SK-N-SH (cell line): ENCODE data around the gene SOCS3. TPM values are rescaled to one million over a fixed set of nuclear protein-coding genes. Genes with fewer than 3 reads are reported as not detected.

Source experiments
- CTCF ChIA-PET: fragments of 300-600, 350-600 bp; formaldehyde crosslinking; extraction: SDS; loops from one replicate; lab custom pipeline; 2021; lab: Yijun Ruan, JAX
- POLR2A ChIA-PET: fragments of 350-600 bp; sonication (Branson Sonifier 250); formaldehyde crosslinking; extraction: SDS; loops from one replicate; lab custom pipeline; 2020; ENCODE audit warnings: antibody characterized with exemption, inconsistent platforms; lab: Yijun Ruan, JAX
- DNase-seq: peaks from one replicate; pipeline ENCODE4 v3.0.0; 2012
- H2AFZ ChIP-seq: fragments of 200-600 bp; sonication (generic); 2 replicates; pipeline ENCODE4 v1.8.1; 2016; ENCODE audit warnings: antibody characterized with exemption, mild to moderate bottlenecking, low read depth
- H3F3A ChIP-seq: fragments of 200-600 bp; sonication (generic); replicated peaks from 2 replicates; pipeline ENCODE3; 2016; ENCODE audit warnings: antibody characterized with exemption, mild to moderate bottlenecking; ENCODE audit not compliant: insufficient read depth
- H3K27ac ChIP-seq, 2 experiments: fragments of 200-500 bp in 1 of 2; fragments of 200-600 bp in 1 of 2; sonication (Bioruptor generic) in 1 of 2; sonication (generic), shearing (Covaris generic) in 1 of 2; 2 replicates each; pipeline versions ENCODE4 v1.5.1 to v1.6.1; 2014 to 2016; ENCODE audit warnings: low read depth in 2 of 2, inconsistent platforms in 1 of 2, low read length in 1 of 2, mild to moderate bottlenecking in 1 of 2, mixed read lengths in 1 of 2
- H3K27me3 ChIP-seq: fragments of 200-600 bp; sonication (generic), shearing (Covaris generic); 2 replicates; pipeline ENCODE4 v1.6.1; 2016; ENCODE audit warnings: mixed run types; ENCODE audit not compliant: insufficient read depth
- H3K36me3 ChIP-seq, 2 experiments: fragments of 200-500 bp in 1 of 2; fragments of 200-600 bp in 1 of 2; sonication (Bioruptor generic) in 1 of 2; sonication (generic) in 1 of 2; replicated peaks in 1 of 2; 2 replicates each; pipeline versions ENCODE3 to v1.5.1; 2014 to 2016; ENCODE audit warnings: low read length in 1 of 2, mild to moderate bottlenecking in 1 of 2; ENCODE audit not compliant: insufficient read depth in 2 of 2, control insufficient read depth in 1 of 2
- H3K4me1 ChIP-seq, 2 experiments: fragments of 200-500 bp in 1 of 2; fragments of 200-600 bp in 1 of 2; sonication (Bioruptor generic) in 1 of 2; sonication (generic), shearing (Covaris generic) in 1 of 2; 2 replicates each; pipeline versions ENCODE4 v1.5.1 to v1.6.1; 2014 to 2016; ENCODE audit warnings: low read depth in 1 of 2, low read length in 1 of 2, mixed run types in 1 of 2; ENCODE audit not compliant: insufficient read depth in 2 of 2, control insufficient read depth in 1 of 2
- H3K4me2 ChIP-seq: fragments of 200-600 bp; sonication (generic), shearing (Covaris generic); 2 replicates; pipeline ENCODE4 v1.6.1; 2017; ENCODE audit warnings: mixed run types
- H3K4me3 ChIP-seq, 2 experiments: fragments of 200-500 bp in 1 of 2; fragments of 200-600 bp in 1 of 2; sonication (Bioruptor generic) in 1 of 2; sonication (generic), shearing (Covaris generic) in 1 of 2; 2 replicates each; pipeline versions ENCODE4 v1.5.1 to v1.8.1; 2014 to 2016; ENCODE audit warnings: low read depth in 2 of 2, inconsistent platforms in 1 of 2, low read length in 1 of 2, mild to moderate bottlenecking in 1 of 2, mixed read lengths in 1 of 2, moderate library complexity in 1 of 2
- H3K79me2 ChIP-seq: fragments of 200-600 bp; sonication (generic); 2 replicates; pipeline ENCODE4 v1.8.1; 2017; ENCODE audit warnings: mild to moderate bottlenecking; ENCODE audit not compliant: insufficient read depth
- H3K9ac ChIP-seq: fragments of 200-600 bp; sonication (generic); 2 replicates; pipeline ENCODE4 v1.6.1; 2017; ENCODE audit warnings: mixed run types
- H3K9me2 ChIP-seq: fragments of 200-600 bp; sonication (generic); 2 replicates; pipeline ENCODE4 v1.6.1; 2017; ENCODE audit warnings: mixed run types
- H3K9me3 ChIP-seq: fragments of 200-600 bp; sonication (generic); 2 replicates; pipeline ENCODE4 v1.6.1; 2017; ENCODE audit warnings: mixed run types, mild to moderate bottlenecking, moderate library complexity
- H4K20me1 ChIP-seq: fragments of 200-600 bp; sonication (generic); 2 replicates; pipeline ENCODE4 v1.6.1; 2017; ENCODE audit warnings: mild to moderate bottlenecking, mixed run types; ENCODE audit not compliant: insufficient read depth
- ELF1 ChIP-seq: IDR thresholded peaks from 2 replicates; pipeline ENCODE4 v1.4.0; 2012
- FOSL2 ChIP-seq: IDR thresholded peaks from 2 replicates; pipeline ENCODE4 v1.4.0; 2012; ENCODE audit warnings: low read depth, mild to moderate bottlenecking, moderate library complexity, borderline replicate concordance
- FOXM1 ChIP-seq: IDR thresholded peaks from 2 replicates; pipeline ENCODE4 v1.4.0; 2012; ENCODE audit warnings: low read depth, mild to moderate bottlenecking
- GABPA ChIP-seq: IDR thresholded peaks from 2 replicates; pipeline ENCODE4 v1.4.0; 2012; ENCODE audit warnings: low read depth, mild to moderate bottlenecking
- JUND ChIP-seq: IDR thresholded peaks from 2 replicates; pipeline ENCODE4 v1.4.0; 2012
- MEF2A ChIP-seq: IDR thresholded peaks from 2 replicates; pipeline ENCODE4 v1.4.0; 2012; ENCODE audit warnings: low read depth, borderline replicate concordance
- NFIC ChIP-seq: IDR thresholded peaks from 2 replicates; pipeline ENCODE4 v1.4.0; 2012; ENCODE audit warnings: borderline replicate concordance
- NRF1 ChIP-seq: IDR thresholded peaks from 2 replicates; pipeline ENCODE4 v1.6.1; 2012; ENCODE audit warnings: low read depth, mild to moderate bottlenecking, low read length
- RAD21 ChIP-seq: IDR thresholded peaks from 2 replicates; pipeline ENCODE4 v1.6.1; 2012; ENCODE audit warnings: mild to moderate bottlenecking, low read length
- RCOR1 ChIP-seq: fragments of 150-350 bp; IDR thresholded peaks from 2 replicates; pipeline ENCODE4 v1.6.1; 2017; ENCODE audit warnings: antibody characterized with exemption, low read length
- SMC3 ChIP-seq: IDR thresholded peaks from 2 replicates; pipeline ENCODE4 v1.6.1; 2012; ENCODE audit warnings: low read depth, low read length, improper control_type of control experiment
- TAF1 ChIP-seq: IDR thresholded peaks from 2 replicates; pipeline ENCODE4 v1.6.1; 2012; ENCODE audit warnings: low read depth, mild to moderate bottlenecking, low read length, moderate library complexity, borderline replicate concordance
- TCF12 ChIP-seq: IDR thresholded peaks from 2 replicates; pipeline ENCODE4 v1.4.0; 2012
- WGBS: methylation state at CpG from one replicate; pipeline ENCODE4 v1.1.6; 2017; ENCODE audit warnings: low lambda C conversion rate; 5-methylcytosine and 5-hydroxymethylcytosine counted together
- polyA plus RNA-seq, 3 experiments: library from polyadenylated mRNA; depleted of rRNA; stranded (reverse); fragments of >200 nt; gene quantifications; 2 replicates each; pipeline ENCODE4 v1.2.3, GENCODE V29; 2012
- TF ChIP-seq, protein P1 (sequence below): fragments of 150-350 bp; IDR thresholded peaks from 2 replicates; pipeline ENCODE4 v1.6.1; 2017; ENCODE audit warnings: antibody characterized with exemption, low read length, low read depth, borderline replicate concordance
- TF ChIP-seq, protein P2 (sequence below): IDR thresholded peaks from 2 replicates; pipeline ENCODE4 v1.4.0; 2012; ENCODE audit warnings: low read depth, borderline replicate concordance
- TF ChIP-seq, protein P3 (sequence below): IDR thresholded peaks from 2 replicates; pipeline ENCODE4; 2012
- TF ChIP-seq, protein P4 (sequence below): fragments of 200-600 bp; sonication (generic); IDR thresholded peaks from 2 replicates; pipeline ENCODE4 v1.6.1; 2017; ENCODE audit warnings: antibody characterized with exemption, mild to moderate bottlenecking, moderate library complexity
- TF ChIP-seq, protein P5 (sequence below): fragments of 150-350 bp; IDR thresholded peaks from 2 replicates; pipeline ENCODE4 v1.6.1; 2016; ENCODE audit warnings: mild to moderate bottlenecking, low read depth, low read length

The SOCS3 gene
- polyA plus RNA-seq, 1 of the 3 experiments (the other 2 are of a cell fraction): 24.9 TPM

DNA sequence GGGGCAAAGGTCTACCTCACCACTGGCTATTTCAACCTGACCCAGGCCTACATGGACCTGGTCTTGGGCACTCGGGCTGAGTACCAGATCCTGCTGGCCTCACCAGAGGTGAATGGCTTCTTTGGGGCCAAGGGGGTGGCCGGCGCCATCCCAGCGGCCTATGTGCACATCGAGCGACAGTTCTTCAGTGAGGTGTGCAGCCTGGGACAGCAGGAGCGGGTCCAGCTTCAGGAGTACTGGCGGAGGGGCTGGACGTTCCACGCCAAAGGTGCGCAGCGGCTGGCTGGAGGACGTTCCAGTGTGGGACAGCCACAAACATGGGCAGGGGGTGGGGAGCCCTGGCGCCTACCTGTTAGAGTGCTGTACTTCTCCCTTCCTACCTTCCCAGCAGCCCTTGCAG is 43.9 kb upstream of the SOCS3 start:
- no peak overlapping the region for H2AFZ ChIP-seq
- H3K27me3 ChIP-seq: no peaks in the 10 kb centered on the region
- H3K9ac ChIP-seq: no peak overlapping the region
- no peak for TF ChIP-seq ELF1
- TF ChIP-seq, protein P1, sequence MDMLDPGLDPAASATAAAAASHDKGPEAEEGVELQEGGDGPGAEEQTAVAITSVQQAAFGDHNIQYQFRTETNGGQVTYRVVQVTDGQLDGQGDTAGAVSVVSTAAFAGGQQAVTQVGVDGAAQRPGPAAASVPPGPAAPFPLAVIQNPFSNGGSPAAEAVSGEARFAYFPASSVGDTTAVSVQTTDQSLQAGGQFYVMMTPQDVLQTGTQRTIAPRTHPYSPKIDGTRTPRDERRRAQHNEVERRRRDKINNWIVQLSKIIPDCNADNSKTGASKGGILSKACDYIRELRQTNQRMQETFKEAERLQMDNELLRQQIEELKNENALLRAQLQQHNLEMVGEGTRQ: no peak
- TF ChIP-seq, protein P2, sequence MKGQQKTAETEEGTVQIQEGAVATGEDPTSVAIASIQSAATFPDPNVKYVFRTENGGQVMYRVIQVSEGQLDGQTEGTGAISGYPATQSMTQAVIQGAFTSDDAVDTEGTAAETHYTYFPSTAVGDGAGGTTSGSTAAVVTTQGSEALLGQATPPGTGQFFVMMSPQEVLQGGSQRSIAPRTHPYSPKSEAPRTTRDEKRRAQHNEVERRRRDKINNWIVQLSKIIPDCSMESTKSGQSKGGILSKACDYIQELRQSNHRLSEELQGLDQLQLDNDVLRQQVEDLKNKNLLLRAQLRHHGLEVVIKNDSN: no peak
- H3K9me2 ChIP-seq: no peaks in the 10 kb centered on the region
- no peaks in the 10 kb centered on the region for H3F3A ChIP-seq
- H3K4me1 ChIP-seq: peaks cover 0 to 6% of the 10 kb centered on the region in 2 experiments; a peak in 1 of 4 replicates
- no peaks in the 10 kb centered on the region for H3K9me3 ChIP-seq
- H3K79me2 ChIP-seq: peaks cover 57% of the 10 kb centered on the region
- H3K4me2 ChIP-seq: no peak overlapping the region
- CTCF ChIA-PET: interaction anchor here (1.1 to 3.0 kb wide), 2 partner anchors 13 to 18 kb away, joined by 4 to 22 read pairs; no protein-coding TSS in a partner anchor
- WGBS: 99% methylated on average over 9 of the region's 14 CpGs
- POLR2A ChIA-PET: interaction anchor here (0.5 to 1.4 kb wide), 2 partner anchors 13 to 19 kb away, joined by 3 to 4 read pairs; no protein-coding TSS in a partner anchor
- no peak for DNase-seq
- H3K4me3 ChIP-seq: no peak overlapping the region
- H4K20me1 ChIP-seq: peaks cover 32% of the 10 kb centered on the region
- no peak overlapping the region for H3K27ac ChIP-seq
- peaks cover 41 to 67% of the 10 kb centered on the region in 2 experiments for H3K36me3 ChIP-seq

DNA sequence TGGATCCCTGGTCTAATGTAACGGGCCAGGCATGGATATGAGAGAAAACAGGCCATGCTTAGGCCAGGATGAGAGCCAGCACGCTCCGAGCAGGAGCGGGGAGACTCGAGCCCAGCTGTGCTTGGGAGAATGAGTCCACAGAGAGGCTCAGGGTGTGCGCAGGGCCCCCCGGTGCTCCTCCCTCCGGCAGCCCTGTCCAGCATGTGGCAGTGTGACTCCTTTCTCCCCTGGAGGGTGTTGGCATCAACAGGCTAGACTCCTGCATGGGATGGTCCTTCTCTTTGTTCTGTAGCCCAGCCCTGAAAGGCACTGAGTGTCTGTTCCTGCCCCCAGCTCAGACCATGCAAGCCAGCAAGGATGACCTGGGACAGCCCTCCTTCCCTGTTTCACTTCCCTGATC is 42.0 kb upstream of the SOCS3 start:
- Histone ChIP-seq H3K9me2 (no peaks in the 10 kb centered on the region), H3K9ac (no peak overlapping the region), H2AFZ (no peak overlapping the region), H4K20me1 (peaks cover 26% of the 10 kb centered on the region), H3K9me3 (no peaks in the 10 kb centered on the region), H3K36me3 (peaks cover 53 to 77% of the 10 kb centered on the region in 2 experiments), H3K27ac (no peak overlapping the region), H3F3A (no peaks in the 10 kb centered on the region), H3K79me2 (peaks cover 57% of the 10 kb centered on the region; the same call in 1 of the 2 replicates), H3K4me3 (no peak overlapping the region), H3K4me1 (no peaks in the 10 kb centered on the region), H3K27me3 (no peaks in the 10 kb centered on the region), H3K4me2 (no peak overlapping the region)
- TF ChIP-seq NRF1 (no peak), JUND (no peak), FOXM1 (no peak), ELF1 (no peak), RCOR1 (no peak), FOSL2 (no peak), RAD21 (no peak), MEF2A (no peak), TCF12 (no peak), SMC3 (no peak), NFIC (no peak), GABPA (no peak), TAF1 (no peak)
- TF ChIP-seq, protein P3, sequence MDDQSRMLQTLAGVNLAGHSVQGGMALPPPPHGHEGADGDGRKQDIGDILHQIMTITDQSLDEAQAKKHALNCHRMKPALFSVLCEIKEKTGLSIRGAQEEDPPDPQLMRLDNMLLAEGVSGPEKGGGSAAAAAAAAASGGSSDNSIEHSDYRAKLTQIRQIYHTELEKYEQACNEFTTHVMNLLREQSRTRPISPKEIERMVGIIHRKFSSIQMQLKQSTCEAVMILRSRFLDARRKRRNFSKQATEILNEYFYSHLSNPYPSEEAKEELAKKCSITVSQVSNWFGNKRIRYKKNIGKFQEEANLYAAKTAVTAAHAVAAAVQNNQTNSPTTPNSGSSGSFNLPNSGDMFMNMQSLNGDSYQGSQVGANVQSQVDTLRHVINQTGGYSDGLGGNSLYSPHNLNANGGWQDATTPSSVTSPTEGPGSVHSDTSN: no peak
- TF ChIP-seq, protein P4, sequence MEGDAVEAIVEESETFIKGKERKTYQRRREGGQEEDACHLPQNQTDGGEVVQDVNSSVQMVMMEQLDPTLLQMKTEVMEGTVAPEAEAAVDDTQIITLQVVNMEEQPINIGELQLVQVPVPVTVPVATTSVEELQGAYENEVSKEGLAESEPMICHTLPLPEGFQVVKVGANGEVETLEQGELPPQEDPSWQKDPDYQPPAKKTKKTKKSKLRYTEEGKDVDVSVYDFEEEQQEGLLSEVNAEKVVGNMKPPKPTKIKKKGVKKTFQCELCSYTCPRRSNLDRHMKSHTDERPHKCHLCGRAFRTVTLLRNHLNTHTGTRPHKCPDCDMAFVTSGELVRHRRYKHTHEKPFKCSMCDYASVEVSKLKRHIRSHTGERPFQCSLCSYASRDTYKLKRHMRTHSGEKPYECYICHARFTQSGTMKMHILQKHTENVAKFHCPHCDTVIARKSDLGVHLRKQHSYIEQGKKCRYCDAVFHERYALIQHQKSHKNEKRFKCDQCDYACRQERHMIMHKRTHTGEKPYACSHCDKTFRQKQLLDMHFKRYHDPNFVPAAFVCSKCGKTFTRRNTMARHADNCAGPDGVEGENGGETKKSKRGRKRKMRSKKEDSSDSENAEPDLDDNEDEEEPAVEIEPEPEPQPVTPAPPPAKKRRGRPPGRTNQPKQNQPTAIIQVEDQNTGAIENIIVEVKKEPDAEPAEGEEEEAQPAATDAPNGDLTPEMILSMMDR: no peak
- TF ChIP-seq, protein P1: no peak
- TF ChIP-seq, protein P5, sequence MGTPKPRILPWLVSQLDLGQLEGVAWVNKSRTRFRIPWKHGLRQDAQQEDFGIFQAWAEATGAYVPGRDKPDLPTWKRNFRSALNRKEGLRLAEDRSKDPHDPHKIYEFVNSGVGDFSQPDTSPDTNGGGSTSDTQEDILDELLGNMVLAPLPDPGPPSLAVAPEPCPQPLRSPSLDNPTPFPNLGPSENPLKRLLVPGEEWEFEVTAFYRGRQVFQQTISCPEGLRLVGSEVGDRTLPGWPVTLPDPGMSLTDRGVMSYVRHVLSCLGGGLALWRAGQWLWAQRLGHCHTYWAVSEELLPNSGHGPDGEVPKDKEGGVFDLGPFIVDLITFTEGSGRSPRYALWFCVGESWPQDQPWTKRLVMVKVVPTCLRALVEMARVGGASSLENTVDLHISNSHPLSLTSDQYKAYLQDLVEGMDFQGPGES: no peak
- 70% methylated on average over 7 of the region's 8 CpGs for WGBS
- ChIA-PET CTCF (interaction anchor here (1.1 to 3.0 kb wide), 5 partner anchors 10 to 151 kb away, joined by 3 to 22 read pairs (median 5); no protein-coding TSS in a partner anchor), POLR2A (no interaction called here)
- no peak for DNase-seq
